A549 (cell line): ENCODE results near the gene TM4SF4.

Source experiments
- CTCF ChIP-seq: fragments of >200 bp; sonication (Bioruptor Twin); formaldehyde crosslinking; IDR thresholded peaks from 3 replicates; pipeline ENCODE4 v1.5.1; 2016
- ZFP36 ChIP-seq: fragments of 450-650 bp; IDR thresholded peaks from 2 replicates; pipeline ENCODE4 v1.6.1; 2014; ENCODE audit warnings: borderline replicate concordance; ENCODE audit not compliant: partially characterized antibody

GRCh38 chr3:149476225-149476624 lies 1.7 kb downstream of the TM4SF4 start:
- TF ChIP-seq ZFP36 (no peak), CTCF (no peak)
